ENCODE data around the gene NSUN4. TPM values are rescaled to one million over a fixed set of nuclear protein-coding genes. Genes with fewer than 3 reads are reported as not detected.

The NSUN4 gene
- total and polyA plus RNA-seq, 2 of the 13 experiments (the other 11 are each of a cell fraction or from before 2014, with no cell fraction given) = 21.5 to 23.5 TPM

- TF ChIP-seq, protein P1, sequence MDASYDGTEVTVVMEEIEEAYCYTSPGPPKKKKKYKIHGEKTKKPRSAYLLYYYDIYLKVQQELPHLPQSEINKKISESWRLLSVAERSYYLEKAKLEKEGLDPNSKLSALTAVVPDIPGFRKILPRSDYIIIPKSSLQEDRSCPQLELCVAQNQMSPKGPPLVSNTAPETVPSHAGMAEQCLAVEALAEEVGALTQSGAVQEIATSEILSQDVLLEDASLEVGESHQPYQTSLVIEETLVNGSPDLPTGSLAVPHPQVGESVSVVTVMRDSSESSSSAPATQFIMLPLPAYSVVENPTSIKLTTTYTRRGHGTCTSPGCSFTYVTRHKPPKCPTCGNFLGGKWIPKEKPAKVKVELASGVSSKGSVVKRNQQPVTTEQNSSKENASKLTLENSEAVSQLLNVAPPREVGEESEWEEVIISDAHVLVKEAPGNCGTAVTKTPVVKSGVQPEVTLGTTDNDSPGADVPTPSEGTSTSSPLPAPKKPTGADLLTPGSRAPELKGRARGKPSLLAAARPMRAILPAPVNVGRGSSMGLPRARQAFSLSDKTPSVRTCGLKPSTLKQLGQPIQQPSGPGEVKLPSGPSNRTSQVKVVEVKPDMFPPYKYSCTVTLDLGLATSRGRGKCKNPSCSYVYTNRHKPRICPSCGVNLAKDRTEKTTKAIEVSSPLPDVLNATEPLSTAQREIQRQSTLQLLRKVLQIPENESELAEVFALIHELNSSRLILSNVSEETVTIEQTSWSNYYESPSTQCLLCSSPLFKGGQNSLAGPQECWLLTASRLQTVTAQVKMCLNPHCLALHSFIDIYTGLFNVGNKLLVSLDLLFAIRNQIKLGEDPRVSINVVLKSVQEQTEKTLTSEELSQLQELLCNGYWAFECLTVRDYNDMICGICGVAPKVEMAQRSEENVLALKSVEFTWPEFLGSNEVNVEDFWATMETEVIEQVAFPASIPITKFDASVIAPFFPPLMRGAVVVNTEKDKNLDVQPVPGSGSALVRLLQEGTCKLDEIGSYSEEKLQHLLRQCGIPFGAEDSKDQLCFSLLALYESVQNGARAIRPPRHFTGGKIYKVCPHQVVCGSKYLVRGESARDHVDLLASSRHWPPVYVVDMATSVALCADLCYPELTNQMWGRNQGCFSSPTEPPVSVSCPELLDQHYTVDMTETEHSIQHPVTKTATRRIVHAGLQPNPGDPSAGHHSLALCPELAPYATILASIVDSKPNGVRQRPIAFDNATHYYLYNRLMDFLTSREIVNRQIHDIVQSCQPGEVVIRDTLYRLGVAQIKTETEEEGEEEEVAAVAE (CRISPR knock-in tag; IDR thresholded peaks at IDR 0.05; ENCODE audit: borderline replicate concordance) = no peak
- TF ChIP-seq ZFP91 (CRISPR knock-in tag; IDR thresholded peaks at IDR 0.05; ENCODE audit: borderline replicate concordance) (no peak), ZNF3 (CRISPR knock-in tag; IDR thresholded peaks at IDR 0.05) (no peak), CENPX (CRISPR knock-in tag; IDR thresholded peaks at IDR 0.05) (no peak)
- TF ChIP-seq, protein P2, sequence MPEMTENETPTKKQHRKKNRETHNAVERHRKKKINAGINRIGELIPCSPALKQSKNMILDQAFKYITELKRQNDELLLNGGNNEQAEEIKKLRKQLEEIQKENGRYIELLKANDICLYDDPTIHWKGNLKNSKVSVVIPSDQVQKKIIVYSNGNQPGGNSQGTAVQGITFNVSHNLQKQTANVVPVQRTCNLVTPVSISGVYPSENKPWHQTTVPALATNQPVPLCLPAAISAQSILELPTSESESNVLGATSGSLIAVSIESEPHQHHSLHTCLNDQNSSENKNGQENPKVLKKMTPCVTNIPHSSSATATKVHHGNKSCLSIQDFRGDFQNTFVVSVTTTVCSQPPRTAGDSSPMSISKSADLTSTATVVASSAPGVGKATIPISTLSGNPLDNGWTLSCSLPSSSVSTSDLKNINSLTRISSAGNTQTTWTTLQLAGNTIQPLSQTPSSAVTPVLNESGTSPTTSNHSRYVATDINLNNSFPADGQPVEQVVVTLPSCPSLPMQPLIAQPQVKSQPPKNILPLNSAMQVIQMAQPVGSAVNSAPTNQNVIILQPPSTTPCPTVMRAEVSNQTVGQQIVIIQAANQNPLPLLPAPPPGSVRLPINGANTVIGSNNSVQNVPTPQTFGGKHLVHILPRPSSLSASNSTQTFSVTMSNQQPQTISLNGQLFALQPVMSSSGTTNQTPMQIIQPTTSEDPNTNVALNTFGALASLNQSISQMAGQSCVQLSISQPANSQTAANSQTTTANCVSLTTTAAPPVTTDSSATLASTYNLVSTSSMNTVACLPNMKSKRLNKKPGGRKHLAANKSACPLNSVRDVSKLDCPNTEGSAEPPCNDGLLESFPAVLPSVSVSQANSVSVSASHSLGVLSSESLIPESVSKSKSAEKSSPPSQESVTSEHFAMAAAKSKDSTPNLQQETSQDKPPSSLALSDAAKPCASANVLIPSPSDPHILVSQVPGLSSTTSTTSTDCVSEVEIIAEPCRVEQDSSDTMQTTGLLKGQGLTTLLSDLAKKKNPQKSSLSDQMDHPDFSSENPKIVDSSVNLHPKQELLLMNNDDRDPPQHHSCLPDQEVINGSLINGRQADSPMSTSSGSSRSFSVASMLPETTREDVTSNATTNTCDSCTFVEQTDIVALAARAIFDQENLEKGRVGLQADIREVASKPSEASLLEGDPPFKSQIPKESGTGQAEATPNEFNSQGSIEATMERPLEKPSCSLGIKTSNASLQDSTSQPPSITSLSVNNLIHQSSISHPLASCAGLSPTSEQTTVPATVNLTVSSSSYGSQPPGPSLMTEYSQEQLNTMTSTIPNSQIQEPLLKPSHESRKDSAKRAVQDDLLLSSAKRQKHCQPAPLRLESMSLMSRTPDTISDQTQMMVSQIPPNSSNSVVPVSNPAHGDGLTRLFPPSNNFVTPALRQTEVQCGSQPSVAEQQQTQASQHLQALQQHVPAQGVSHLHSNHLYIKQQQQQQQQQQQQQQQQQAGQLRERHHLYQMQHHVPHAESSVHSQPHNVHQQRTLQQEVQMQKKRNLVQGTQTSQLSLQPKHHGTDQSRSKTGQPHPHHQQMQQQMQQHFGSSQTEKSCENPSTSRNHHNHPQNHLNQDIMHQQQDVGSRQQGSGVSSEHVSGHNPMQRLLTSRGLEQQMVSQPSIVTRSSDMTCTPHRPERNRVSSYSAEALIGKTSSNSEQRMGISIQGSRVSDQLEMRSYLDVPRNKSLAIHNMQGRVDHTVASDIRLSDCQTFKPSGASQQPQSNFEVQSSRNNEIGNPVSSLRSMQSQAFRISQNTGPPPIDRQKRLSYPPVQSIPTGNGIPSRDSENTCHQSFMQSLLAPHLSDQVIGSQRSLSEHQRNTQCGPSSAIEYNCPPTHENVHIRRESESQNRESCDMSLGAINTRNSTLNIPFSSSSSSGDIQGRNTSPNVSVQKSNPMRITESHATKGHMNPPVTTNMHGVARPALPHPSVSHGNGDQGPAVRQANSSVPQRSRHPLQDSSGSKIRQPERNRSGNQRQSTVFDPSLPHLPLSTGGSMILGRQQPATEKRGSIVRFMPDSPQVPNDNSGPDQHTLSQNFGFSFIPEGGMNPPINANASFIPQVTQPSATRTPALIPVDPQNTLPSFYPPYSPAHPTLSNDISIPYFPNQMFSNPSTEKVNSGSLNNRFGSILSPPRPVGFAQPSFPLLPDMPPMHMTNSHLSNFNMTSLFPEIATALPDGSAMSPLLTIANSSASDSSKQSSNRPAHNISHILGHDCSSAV (CRISPR knock-in tag; IDR thresholded peaks at IDR 0.05; ENCODE audit: borderline replicate concordance) = no peak
These were observed 2.2 kb downstream of the NSUN4 start (continued) for GRCh38 chr1:46342677-46343350.

Measured in HepG2 (cell line).